Vagina (tissue), 2 donors: ENCODE results near the gene TRPM5. TPM values are rescaled to one million over a fixed set of nuclear protein-coding genes. Genes with fewer than 3 reads are reported as not detected.

Experiments
- DNase-seq, 2 donors: peaks; one replicate each; pipeline ENCODE4 v3.0.0-alpha.2; 2017; ENCODE audit errors: extremely low spot score in 2 of 2
- H3K27ac ChIP-seq: fragments of 200-600 bp; sonication (generic); one replicate; pipeline ENCODE4 v1.5.1; 2019
- H3K27me3 ChIP-seq: fragments of 200-600 bp; sonication (generic); one replicate; pipeline ENCODE4 v1.5.1; 2019
- H3K36me3 ChIP-seq, 2 donors: fragments of 200-600 bp; sonication (generic); one replicate each; pipeline ENCODE4 v1.5.1; 2017 to 2019
- H3K4me1 ChIP-seq: fragments of 200-600 bp; sonication (generic); one replicate; pipeline ENCODE4 v1.5.1; 2019
- H3K4me3 ChIP-seq, 2 donors: fragments of 200-600 bp; sonication (generic); 1 replicate in 1 of 2; 2 replicates in 1 of 2; pipeline ENCODE4 v1.5.1; 2016 to 2019
- H3K9me3 ChIP-seq: fragments of 200-600 bp; sonication (generic); one replicate; pipeline ENCODE4 v1.5.1; 2019
- POLR2A ChIP-seq, 2 donors: fragments of 450-650 bp; IDR thresholded peaks; one replicate each; pipeline ENCODE4 v1.6.1; 2017; ENCODE audit warnings: antibody characterized with exemption in 2 of 2, mild to moderate bottlenecking in 2 of 2, moderate library complexity in 2 of 2
- POLR2AphosphoS5 ChIP-seq, 2 donors: sonication (generic); formaldehyde crosslinking; IDR thresholded peaks; one replicate each; pipeline ENCODE4 v1.9.0; 2017; ENCODE audit warnings: antibody characterized with exemption in 2 of 2, mild to moderate bottlenecking in 2 of 2, low read depth in 1 of 2; ENCODE audit not compliant: insufficient read depth in 1 of 2
- intact Hi-C: fragments of 100-400 bp; cut with DNase I; formaldehyde crosslinking; loops from one replicate; pipeline ENCODE4 v1.15.1; 2023
- total RNA-seq: library from RNA; depleted of rRNA; stranded (reverse); fragments of >200 nt; gene quantifications from one replicate; pipeline ENCODE4 v1.2.3, GENCODE V29; 2016
- TF ChIP-seq, protein P1 (sequence below), 3 experiments: fragments of 450-650 bp in 2 of 3; fragments of 200-600 bp in 1 of 3; sonication (generic) in 1 of 3; IDR thresholded peaks; one replicate each; pipeline ENCODE4 v1.5.1; 2017 to 2019; ENCODE audit warnings: antibody characterized with exemption in 3 of 3, mild to moderate bottlenecking in 2 of 3, moderate library complexity in 2 of 3

TRPM5 gene, protein sequence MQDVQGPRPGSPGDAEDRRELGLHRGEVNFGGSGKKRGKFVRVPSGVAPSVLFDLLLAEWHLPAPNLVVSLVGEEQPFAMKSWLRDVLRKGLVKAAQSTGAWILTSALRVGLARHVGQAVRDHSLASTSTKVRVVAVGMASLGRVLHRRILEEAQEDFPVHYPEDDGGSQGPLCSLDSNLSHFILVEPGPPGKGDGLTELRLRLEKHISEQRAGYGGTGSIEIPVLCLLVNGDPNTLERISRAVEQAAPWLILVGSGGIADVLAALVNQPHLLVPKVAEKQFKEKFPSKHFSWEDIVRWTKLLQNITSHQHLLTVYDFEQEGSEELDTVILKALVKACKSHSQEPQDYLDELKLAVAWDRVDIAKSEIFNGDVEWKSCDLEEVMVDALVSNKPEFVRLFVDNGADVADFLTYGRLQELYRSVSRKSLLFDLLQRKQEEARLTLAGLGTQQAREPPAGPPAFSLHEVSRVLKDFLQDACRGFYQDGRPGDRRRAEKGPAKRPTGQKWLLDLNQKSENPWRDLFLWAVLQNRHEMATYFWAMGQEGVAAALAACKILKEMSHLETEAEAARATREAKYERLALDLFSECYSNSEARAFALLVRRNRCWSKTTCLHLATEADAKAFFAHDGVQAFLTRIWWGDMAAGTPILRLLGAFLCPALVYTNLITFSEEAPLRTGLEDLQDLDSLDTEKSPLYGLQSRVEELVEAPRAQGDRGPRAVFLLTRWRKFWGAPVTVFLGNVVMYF (N-terminal part only)
- total RNA-seq: not detected

DNA sequence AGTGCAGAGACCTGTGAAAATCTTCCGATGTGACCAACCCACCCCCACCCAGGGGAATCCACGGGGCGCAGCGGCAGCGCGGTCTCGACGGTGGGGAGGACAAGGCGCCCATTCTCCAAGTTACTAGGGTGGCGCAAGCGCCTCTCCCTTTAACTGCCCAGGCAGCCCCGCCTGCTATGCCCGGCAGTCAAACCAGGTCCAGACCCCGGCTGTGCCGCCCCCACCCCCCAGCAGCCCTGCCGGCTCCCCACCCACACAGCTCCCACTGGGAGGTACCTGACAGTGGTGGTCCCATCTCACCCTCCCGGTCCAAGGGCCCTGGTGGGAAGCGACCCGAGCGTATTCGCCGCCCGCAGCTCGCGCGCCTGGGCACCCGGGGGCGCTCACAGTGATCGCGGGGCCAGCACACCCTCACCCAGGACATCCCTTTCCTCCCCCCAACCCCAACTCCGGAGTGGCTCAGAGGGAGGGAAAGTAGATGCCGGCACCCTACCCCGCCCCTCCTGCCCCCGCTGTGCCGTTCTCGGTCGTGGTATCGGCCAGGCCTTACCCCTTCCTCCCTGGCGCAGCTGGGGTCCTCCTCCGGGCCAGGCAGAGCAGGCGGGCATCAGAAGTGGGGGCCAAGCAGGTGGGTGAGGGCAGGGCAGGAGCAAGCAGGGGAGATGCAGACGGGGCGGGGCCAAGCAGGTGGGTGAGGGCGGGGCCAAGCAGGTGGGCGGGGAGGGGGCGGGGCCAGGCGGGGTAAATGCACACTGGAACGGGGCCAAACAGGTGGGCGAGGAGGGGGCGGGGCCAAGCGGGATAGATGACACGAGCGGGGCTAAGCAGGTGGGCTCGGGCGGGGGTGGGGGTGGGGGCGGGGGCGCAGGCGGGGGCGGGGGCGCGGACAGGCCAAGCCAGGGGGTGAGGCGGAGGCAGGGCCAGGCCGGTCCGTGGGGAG lies at the start of gene TRPM5:
Gene TRPM5, minus strand, starts transcription at position 634 of the 940 bp plus-strand sequence. CDS start 21,478 bp downstream, outside the sequence.
- intact Hi-C loops: no loop called here
- no peak within 1 kb of the TSS for H3K27ac ChIP-seq
- peaks cover 17% of the 10 kb centered on the region for H3K4me1 ChIP-seq

DNA sequence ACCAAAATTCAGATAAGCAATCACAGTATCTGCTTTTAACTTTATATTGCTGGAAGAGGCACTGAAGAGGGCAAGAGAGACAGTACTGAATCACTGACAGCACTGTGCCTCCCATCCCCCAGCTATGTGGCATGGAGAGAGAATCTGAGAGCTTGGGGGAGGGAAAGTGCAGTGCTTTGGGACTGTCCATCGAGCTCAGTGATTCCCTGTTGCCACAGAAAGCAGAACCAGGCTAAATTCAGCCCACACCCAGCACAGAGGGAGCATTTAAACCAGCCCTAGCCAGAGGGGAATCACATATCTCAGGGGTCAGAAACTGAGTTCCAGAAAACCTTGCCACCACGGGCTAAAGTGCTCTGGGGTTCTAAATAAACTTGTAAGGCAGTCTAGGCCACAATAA lies 44.8 kb upstream of the TRPM5 start:
- TF ChIP-seq POLR2AphosphoS5 (IDR thresholded peaks at IDR 0.05; ENCODE audit: insufficient read depth in 1 of 2, low read depth in 1 of 2): no peak
- TF ChIP-seq POLR2A (IDR thresholded peaks at IDR 0.05): no peak
- TF ChIP-seq, protein P1, sequence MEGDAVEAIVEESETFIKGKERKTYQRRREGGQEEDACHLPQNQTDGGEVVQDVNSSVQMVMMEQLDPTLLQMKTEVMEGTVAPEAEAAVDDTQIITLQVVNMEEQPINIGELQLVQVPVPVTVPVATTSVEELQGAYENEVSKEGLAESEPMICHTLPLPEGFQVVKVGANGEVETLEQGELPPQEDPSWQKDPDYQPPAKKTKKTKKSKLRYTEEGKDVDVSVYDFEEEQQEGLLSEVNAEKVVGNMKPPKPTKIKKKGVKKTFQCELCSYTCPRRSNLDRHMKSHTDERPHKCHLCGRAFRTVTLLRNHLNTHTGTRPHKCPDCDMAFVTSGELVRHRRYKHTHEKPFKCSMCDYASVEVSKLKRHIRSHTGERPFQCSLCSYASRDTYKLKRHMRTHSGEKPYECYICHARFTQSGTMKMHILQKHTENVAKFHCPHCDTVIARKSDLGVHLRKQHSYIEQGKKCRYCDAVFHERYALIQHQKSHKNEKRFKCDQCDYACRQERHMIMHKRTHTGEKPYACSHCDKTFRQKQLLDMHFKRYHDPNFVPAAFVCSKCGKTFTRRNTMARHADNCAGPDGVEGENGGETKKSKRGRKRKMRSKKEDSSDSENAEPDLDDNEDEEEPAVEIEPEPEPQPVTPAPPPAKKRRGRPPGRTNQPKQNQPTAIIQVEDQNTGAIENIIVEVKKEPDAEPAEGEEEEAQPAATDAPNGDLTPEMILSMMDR (IDR thresholded peaks at IDR 0.05): no peak
- Histone ChIP-seq H3K4me1 (no peaks in the 10 kb centered on the region), H3K4me3 (no peak overlapping the region), H3K27ac (no peak overlapping the region), H3K9me3 (peaks cover 4% of the 10 kb centered on the region), H3K36me3 (no peaks in the 10 kb centered on the region), H3K27me3 (no peaks in the 10 kb centered on the region)
- intact Hi-C loops: no loop called here
- peak in 1 of 2 donors; percentile 34 for DNase-seq

More for the DNA sequence above, at the start of gene TRPM5:
- H3K27me3 ChIP-seq: peaks cover 8% of the 10 kb centered on the region
- H3K9me3 ChIP-seq: no peaks in the 10 kb centered on the region
- TF ChIP-seq POLR2AphosphoS5 (IDR thresholded peaks at IDR 0.05; ENCODE audit: insufficient read depth in 1 of 2, low read depth in 1 of 2): no peak
- TF ChIP-seq, protein P1 (IDR thresholded peaks at IDR 0.05): no peak
- TF ChIP-seq POLR2A (IDR thresholded peaks at IDR 0.05): no peak
- DNase-seq: no peak
- peak within 1 kb of the TSS; percentile 29 to 50 for H3K4me3 ChIP-seq
- no peaks in the 10 kb centered on the region for H3K36me3 ChIP-seq

DNA sequence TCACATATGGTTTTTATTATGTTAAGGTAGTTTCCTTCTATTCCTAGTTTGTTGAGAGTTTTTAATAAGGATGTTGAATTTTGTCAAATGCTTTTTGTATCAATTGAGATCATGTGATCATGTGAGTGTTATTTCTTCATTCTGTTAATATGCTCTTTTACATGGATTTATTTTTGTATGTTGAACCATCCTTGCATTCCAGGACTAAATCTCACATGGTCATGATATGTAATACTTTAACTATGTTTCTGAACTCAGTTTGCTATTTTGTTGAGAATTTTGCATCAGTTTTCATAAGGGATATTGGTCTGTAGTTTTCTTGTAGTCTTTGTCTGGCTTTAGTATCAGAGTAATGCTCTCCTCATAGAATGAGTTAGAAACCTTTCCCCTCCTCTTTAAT lies 43.7 kb upstream of the TRPM5 start:
- no peak overlapping the region for H3K27ac ChIP-seq
- peaks cover 4% of the 10 kb centered on the region for H3K9me3 ChIP-seq
- H3K27me3 ChIP-seq: no peaks in the 10 kb centered on the region
- no peak for DNase-seq
- H3K4me1 ChIP-seq: no peaks in the 10 kb centered on the region
- no peaks in the 10 kb centered on the region for H3K36me3 ChIP-seq
- TF ChIP-seq POLR2A (IDR thresholded peaks at IDR 0.05): no peak
- TF ChIP-seq POLR2AphosphoS5 (IDR thresholded peaks at IDR 0.05; ENCODE audit: insufficient read depth in 1 of 2, low read depth in 1 of 2): no peak
- TF ChIP-seq, protein P1 (IDR thresholded peaks at IDR 0.05): no peak
- intact Hi-C loops: no loop called here
- H3K4me3 ChIP-seq: no peak overlapping the region

DNA sequence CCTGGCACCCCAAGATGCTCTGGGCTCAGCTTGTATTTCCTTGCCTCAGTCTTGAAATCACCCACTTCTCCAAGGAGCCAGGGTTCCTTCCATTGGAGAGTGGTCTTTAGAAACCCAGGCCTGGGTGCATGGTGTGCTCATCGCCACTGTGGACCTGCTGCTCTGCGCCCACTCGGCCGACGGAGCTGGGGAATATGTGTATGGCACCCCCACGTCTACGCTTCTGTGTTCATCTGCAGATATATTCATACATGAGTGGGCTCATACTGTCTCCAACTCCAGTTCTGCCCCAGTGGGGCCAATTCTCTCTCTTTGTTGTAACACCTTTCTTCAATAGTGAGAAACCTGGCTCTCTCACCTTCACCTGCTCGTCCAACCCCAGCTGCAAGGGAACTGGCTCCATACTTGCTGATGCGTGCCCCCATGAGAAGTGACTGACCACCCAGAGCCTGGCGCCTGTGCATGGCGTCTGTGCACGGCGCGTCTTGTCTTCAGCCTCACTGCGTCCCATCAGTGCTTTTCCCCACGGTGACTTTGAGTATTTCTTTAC lies 40.3 kb upstream of the TRPM5 start:
- no peak for TF ChIP-seq POLR2AphosphoS5 (IDR thresholded peaks at IDR 0.05; ENCODE audit: insufficient read depth in 1 of 2, low read depth in 1 of 2)
- TF ChIP-seq, protein P1 (IDR thresholded peaks at IDR 0.05): no peak
- no peak for TF ChIP-seq POLR2A (IDR thresholded peaks at IDR 0.05)
- intact Hi-C loops: no loop called here
- no peaks in the 10 kb centered on the region for H3K4me1 ChIP-seq
- H3K36me3 ChIP-seq: no peaks in the 10 kb centered on the region
- H3K27ac ChIP-seq: no peak overlapping the region
- no peaks in the 10 kb centered on the region for H3K27me3 ChIP-seq
- DNase-seq: peak in 1 of 2 donors; percentile 37
- no peak overlapping the region for H3K4me3 ChIP-seq
- peaks cover 4% of the 10 kb centered on the region for H3K9me3 ChIP-seq
